ENCODE results near the gene IGSF21.

IGSF21 gene

DNA sequence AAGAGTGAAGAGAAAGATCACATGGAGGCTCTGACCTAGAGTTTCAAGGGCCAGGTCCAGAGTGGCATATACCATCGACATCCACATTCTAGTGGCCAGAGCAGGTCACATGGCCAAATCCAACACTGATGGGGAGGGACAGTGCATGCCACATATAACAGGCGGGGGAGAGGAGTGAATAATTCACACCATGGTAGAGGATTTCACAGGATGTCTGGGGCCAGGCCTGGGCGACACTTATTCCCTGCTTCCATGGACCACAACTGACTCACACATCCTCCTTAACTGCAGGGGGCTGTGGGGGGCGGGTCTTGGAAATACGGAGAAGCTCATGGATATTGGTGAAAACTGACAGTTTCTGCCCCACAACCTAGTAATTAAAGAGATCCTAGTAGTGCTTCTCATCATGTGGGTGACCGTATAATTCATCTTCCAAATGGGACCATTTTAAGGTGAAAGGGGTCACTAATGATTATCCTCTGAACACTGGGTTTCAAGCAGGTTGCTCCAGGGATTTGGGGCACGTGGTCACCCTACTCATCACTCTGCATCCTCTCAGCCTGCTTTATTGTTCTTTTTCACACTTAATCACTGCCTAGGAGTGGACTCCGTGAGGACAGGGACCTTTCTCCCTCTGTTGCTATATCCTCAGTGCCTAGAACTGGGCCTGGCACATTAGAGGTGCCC lies 44.0 kb downstream of the IGSF21 start:
- H3K27ac ChIP-seq (replicated peaks): no peak overlapping the region
- DNase-seq (ENCODE audit: low read depth in 1 of 2, low spot score in 1 of 2): no peak
- H3K27me3 ChIP-seq (ENCODE audit: insufficient read depth, poor library complexity, severe bottlenecking): no peaks in the 10 kb centered on the region
- TF ChIP-seq POLR2AphosphoS5 (IDR thresholded peaks at IDR 0.05; ENCODE audit: low read depth) (no peak), SPI1 (IDR thresholded peaks at IDR 0.05; ENCODE audit: borderline replicate concordance, low read depth) (no peak), GABPA (IDR thresholded peaks at IDR 0.05; ENCODE audit: low read depth) (no peak)
- TF ChIP-seq, protein P1, sequence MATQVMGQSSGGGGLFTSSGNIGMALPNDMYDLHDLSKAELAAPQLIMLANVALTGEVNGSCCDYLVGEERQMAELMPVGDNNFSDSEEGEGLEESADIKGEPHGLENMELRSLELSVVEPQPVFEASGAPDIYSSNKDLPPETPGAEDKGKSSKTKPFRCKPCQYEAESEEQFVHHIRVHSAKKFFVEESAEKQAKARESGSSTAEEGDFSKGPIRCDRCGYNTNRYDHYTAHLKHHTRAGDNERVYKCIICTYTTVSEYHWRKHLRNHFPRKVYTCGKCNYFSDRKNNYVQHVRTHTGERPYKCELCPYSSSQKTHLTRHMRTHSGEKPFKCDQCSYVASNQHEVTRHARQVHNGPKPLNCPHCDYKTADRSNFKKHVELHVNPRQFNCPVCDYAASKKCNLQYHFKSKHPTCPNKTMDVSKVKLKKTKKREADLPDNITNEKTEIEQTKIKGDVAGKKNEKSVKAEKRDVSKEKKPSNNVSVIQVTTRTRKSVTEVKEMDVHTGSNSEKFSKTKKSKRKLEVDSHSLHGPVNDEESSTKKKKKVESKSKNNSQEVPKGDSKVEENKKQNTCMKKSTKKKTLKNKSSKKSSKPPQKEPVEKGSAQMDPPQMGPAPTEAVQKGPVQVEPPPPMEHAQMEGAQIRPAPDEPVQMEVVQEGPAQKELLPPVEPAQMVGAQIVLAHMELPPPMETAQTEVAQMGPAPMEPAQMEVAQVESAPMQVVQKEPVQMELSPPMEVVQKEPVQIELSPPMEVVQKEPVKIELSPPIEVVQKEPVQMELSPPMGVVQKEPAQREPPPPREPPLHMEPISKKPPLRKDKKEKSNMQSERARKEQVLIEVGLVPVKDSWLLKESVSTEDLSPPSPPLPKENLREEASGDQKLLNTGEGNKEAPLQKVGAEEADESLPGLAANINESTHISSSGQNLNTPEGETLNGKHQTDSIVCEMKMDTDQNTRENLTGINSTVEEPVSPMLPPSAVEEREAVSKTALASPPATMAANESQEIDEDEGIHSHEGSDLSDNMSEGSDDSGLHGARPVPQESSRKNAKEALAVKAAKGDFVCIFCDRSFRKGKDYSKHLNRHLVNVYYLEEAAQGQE (IDR thresholded peaks at IDR 0.05; ENCODE audit: insufficient replicate concordance, low read depth): no peak
- TF ChIP-seq, protein P2, sequence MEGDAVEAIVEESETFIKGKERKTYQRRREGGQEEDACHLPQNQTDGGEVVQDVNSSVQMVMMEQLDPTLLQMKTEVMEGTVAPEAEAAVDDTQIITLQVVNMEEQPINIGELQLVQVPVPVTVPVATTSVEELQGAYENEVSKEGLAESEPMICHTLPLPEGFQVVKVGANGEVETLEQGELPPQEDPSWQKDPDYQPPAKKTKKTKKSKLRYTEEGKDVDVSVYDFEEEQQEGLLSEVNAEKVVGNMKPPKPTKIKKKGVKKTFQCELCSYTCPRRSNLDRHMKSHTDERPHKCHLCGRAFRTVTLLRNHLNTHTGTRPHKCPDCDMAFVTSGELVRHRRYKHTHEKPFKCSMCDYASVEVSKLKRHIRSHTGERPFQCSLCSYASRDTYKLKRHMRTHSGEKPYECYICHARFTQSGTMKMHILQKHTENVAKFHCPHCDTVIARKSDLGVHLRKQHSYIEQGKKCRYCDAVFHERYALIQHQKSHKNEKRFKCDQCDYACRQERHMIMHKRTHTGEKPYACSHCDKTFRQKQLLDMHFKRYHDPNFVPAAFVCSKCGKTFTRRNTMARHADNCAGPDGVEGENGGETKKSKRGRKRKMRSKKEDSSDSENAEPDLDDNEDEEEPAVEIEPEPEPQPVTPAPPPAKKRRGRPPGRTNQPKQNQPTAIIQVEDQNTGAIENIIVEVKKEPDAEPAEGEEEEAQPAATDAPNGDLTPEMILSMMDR (IDR thresholded peaks at IDR 0.05; ENCODE audit: insufficient read depth, low read length): no peak
- no peak overlapping the region for H3K4me3 ChIP-seq (replicated peaks; ENCODE audit: insufficient read depth, low read length)

DNA sequence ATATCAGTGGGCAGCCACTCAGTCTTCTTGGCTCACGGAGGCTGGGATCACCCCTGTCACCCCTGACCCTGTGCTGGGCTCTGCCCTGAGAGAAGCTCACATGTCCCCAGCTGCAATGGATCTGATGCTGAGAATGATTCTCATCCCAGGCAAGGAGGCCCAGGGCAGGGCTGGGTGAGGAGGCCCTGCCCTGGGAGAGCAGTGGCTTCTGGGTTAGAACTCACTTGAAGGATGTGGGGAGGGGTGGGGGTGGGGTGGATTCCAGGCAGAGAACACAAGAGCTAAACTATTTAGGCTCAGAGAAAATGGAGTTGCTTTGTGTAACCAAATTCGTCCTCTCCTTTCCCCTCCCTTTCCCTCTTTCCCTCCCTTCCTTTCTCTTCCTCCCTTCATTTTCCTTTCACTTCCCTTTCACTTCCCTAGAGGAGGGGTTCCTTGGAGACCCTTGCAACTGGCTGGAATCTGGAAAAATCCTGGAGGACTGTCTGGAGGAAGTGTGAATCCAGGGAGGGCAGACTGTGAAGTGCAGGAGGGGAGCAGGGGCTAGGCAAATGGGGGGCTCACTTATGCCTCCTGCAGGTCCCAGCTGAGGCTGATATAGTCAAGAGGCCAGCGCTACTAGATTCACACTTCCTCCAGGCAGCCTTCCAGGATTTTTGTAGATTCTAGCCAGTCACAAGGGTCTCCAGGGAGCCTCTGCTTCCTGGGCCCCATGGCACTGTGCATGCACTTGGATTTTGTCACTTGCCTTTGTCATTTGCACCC lies 47.0 kb downstream of the IGSF21 start:
- DNase-seq (ENCODE audit: low read depth in 1 of 2, low spot score in 1 of 2): no peak
- Histone ChIP-seq H3K27me3 (ENCODE audit: insufficient read depth, poor library complexity, severe bottlenecking) (no peaks in the 10 kb centered on the region), H3K4me3 (replicated peaks; ENCODE audit: insufficient read depth, low read length) (no peak overlapping the region), H3K27ac (replicated peaks) (no peak overlapping the region)
- TF ChIP-seq GABPA (IDR thresholded peaks at IDR 0.05; ENCODE audit: low read depth) (no peak), SPI1 (IDR thresholded peaks at IDR 0.05; ENCODE audit: borderline replicate concordance, low read depth) (no peak), POLR2AphosphoS5 (IDR thresholded peaks at IDR 0.05; ENCODE audit: low read depth) (no peak)
- TF ChIP-seq, protein P2 (IDR thresholded peaks at IDR 0.05; ENCODE audit: insufficient read depth, low read length): no peak
- TF ChIP-seq, protein P1 (IDR thresholded peaks at IDR 0.05; ENCODE audit: insufficient replicate concordance, low read depth): no peak

DNA sequence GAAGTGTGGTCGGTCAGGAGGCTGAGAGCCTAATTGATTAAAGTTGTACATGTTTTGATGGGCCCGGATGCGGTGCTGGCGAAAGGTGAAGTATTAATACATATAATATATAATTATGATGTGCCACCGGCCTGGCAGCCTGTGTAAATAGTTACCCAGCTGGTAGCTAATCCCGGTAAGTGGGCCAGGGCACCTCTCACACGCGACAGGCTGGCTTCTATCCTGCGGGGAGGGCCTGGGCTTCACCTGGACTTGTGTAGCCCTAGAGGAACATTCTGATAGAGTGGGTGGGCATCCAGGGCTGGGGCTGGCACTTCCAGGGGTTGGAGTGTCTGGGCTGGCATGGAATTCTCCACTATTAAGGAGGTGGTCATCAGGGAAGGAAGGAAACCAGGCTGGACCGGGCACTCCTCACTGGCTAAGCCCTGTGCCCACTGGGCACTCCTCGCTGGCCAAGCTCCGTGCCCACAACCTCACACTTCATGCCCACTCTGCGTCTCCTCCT lies 48.3 kb downstream of the IGSF21 start:
- DNase-seq (ENCODE audit: low read depth in 1 of 2, low spot score in 1 of 2): no peak
- Histone ChIP-seq H3K27ac (replicated peaks) (no peak overlapping the region), H3K27me3 (ENCODE audit: insufficient read depth, poor library complexity, severe bottlenecking) (no peaks in the 10 kb centered on the region), H3K4me3 (replicated peaks; ENCODE audit: insufficient read depth, low read length) (no peak overlapping the region)
- TF ChIP-seq, protein P2 (IDR thresholded peaks at IDR 0.05; ENCODE audit: insufficient read depth, low read length): no peak
- TF ChIP-seq, protein P1 (IDR thresholded peaks at IDR 0.05; ENCODE audit: insufficient replicate concordance, low read depth): no peak
- no peak for TF ChIP-seq GABPA (IDR thresholded peaks at IDR 0.05; ENCODE audit: low read depth)
- TF ChIP-seq SPI1 (IDR thresholded peaks at IDR 0.05; ENCODE audit: borderline replicate concordance, low read depth): no peak
- TF ChIP-seq POLR2AphosphoS5 (IDR thresholded peaks at IDR 0.05; ENCODE audit: low read depth): no peak
